KOPT-K1 (cell line): ENCODE results near the gene MKNK1.

ENCODE experiments used
- H3K27ac ChIP-seq: fragments of 200-600 bp; sonication (generic); 2 replicates; pipeline ENCODE4 v1.5.1; 2016; ENCODE audit warnings: antibody characterized with exemption, mild to moderate bottlenecking, low read depth, low read length; ENCODE audit not compliant: poor library complexity, severe bottlenecking
- H3K36me3 ChIP-seq: fragments of 200-600 bp; sonication (generic); 2 replicates; pipeline ENCODE4 v1.5.1; 2017; ENCODE audit warnings: antibody characterized with exemption, mild to moderate bottlenecking, low read length, moderate library complexity; ENCODE audit not compliant: insufficient read depth
- H3K9me3 ChIP-seq: fragments of 200-600 bp; sonication (generic); 2 replicates; pipeline ENCODE4 v1.5.1; 2017; ENCODE audit warnings: antibody characterized with exemption, low read length, mild to moderate bottlenecking; ENCODE audit not compliant: insufficient read depth, poor library complexity, severe bottlenecking

Gene MKNK1

DNA sequence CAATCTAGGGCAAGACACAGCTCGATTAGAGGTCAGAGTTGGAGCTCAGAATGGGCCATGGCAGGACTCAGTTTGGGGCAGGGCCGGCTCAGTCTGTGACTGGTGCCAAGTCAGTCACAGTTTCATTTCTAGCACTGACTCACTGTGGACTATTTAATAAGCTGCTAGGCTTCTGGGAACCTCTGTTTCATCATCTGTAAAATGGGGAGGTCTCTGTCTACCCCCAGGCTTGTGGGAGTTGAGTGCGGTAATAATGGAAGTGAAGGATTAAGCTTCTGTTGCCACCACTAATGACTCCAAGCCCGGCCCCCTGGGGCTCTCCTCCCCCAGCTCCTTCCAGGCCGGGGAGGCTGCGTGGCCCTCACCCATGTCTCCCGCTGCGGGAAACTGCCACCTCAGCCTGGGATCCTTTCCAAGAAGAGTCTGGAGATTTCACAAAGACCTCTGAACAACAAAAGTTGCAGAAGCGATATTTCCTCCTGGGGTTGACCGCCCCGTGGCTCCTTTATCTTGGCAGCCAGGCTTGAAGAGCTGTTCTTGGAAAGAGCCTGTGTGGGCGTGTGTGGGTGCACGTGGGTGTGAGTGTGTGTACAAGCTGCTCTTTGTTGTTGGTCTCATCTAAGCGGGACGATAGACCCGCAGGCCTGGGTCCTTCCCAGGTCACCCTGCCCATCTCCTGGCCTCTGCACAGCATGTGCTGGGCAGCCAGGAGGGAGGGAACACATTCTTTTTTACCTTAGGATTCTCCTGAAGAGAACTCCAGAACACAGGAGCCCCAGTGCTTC lies 81.7 kb downstream of the MKNK1 start:
- H3K36me3 ChIP-seq = no peaks in the 10 kb centered on the region
- H3K9me3 ChIP-seq = no peaks in the 10 kb centered on the region
- H3K27ac ChIP-seq = no peak overlapping the region

DNA sequence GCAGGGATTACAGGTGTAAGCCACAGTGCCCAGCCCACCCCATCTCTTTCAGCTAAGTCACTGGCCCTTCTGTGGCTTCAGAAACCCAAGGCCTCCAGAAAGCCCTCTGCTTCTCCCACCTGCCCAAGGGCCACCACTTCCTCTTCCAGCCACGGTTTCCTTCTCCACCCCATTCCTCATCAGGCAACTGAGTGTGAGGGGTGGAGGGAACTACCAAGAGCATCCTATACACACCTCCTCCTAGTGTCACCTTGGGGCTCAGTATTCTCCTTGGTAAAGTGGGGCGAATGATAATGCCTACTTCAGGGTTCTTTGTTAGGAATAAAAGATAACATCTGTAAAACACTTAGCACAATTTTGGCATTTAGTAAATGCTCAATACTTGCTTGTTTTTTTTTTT lies 82.7 kb downstream of the MKNK1 start:
- no peaks in the 10 kb centered on the region for H3K36me3 ChIP-seq
- H3K27ac ChIP-seq = no peak overlapping the region
- H3K9me3 ChIP-seq = no peaks in the 10 kb centered on the region

DNA sequence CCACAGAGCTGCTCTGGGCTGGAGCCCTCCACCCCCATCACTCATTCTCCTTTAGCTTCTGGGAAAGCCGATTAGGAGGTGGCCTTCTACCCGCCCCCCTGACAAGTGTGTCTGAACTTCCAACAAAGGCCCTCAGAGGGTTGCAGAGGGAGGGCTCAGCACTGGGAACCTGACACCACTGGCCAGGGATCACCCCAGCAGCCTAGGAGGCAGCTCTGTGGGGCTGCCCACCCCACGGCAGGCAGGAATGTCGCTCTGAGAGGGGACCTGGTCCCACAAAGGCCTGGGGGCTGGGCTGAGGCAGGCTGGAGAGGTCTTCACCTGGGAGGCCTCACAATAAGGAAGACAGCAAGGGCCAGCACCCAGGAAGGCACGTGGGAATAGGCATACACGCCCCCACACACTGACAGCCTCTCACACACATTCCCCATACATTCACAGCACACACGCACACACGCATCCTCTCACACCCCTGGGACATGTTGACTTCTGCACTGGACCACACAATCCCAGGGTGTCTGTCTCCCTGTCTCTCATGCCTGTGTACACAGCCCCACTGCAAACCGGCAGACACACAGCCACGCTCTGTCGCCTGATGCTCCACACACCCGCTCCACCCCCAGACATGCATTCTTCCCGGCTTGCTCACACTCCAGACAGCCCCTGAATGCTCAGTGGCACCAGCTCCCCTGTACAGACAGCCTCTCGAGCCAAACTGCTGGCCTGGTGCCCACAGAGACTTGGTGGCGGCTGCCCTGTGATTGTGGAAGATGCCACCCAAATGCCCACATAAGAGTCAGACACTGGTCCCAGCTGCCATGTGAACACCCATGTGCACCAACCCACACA lies 83.8 kb downstream of the MKNK1 start:
- Histone ChIP-seq H3K27ac (no peak overlapping the region), H3K9me3 (no peaks in the 10 kb centered on the region), H3K36me3 (no peaks in the 10 kb centered on the region)

DNA sequence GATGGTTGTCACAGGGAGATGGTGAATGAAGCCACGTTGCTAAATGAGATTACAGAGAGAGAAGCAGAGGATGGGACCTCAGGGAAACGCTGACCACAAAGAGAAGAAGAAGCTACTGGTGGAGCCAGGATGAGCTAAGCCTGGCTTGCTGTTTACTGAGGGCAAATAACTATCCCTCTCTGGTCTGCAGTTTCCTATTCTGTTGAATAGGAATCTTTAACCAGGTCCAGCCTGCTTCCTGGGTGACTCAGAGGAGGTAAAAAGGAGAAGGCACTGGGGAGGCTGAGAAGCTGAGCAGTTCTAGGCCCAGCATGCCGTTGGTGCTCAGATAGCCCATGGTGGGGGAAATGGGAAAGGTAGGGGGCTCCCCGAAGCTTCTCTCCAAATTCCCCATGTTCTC lies 84.9 kb downstream of the MKNK1 start:
- Histone ChIP-seq H3K36me3 (no peaks in the 10 kb centered on the region), H3K9me3 (no peaks in the 10 kb centered on the region), H3K27ac (no peak overlapping the region)

DNA sequence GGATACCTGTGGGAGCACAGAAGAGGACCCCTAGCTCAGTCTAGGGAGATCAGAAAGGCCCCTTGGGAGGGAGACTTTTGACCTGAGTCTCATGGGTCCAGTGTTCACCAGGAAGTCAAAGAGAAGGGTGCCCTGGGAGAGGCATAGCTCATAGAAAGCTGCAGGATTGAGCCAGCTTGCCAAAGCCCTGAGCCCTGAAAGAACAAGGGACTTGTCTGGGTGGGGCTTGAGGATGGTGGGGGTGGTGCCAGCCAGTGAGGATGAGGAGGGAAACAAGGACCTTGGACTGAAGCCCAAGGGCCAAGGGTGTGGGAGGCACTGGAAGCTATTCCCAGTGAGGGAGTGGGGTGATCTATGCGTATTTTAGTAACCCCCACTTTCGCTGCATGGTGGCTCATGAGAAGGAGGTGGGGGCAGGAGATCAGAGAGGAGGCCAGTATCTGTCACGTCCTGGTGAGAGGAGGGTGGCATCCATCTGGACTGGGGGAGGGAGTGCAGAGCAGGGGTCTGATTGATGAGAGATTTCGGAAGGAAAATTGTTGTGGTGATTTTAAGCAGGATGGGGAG lies 86.1 kb downstream of the MKNK1 start:
- Histone ChIP-seq H3K9me3 (no peaks in the 10 kb centered on the region), H3K27ac (no peak overlapping the region), H3K36me3 (no peaks in the 10 kb centered on the region)

DNA sequence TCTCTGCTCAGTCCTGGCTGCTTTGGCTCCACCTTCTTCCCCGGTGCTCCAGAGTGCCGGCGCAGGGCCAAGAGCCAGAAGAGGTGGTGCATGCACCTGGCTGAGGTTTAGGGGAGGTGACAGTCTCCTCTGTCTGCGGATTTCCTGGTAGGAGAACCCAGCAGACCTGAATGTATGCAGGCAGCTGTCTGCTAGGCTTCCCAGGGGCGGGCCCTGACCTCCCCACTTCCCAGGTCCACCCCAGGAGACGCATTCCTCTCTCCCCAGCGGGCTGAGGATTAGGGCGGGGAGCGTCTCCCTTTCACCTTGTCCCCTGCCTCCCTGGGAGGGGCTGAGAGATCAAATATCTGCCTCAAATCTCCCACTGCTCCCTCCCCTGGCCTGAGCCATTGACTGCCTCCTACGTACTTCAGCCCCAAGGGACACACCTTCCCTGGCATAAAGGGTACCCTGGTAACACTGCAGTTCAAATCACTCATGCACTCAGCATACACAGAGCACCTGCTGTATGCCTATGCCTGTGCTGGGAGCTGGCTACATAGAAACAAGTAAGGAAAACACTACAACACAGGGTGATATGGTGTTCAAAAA lies 87.0 kb downstream of the MKNK1 start:
- H3K27ac ChIP-seq = no peak overlapping the region
- no peaks in the 10 kb centered on the region for H3K36me3 ChIP-seq

DNA sequence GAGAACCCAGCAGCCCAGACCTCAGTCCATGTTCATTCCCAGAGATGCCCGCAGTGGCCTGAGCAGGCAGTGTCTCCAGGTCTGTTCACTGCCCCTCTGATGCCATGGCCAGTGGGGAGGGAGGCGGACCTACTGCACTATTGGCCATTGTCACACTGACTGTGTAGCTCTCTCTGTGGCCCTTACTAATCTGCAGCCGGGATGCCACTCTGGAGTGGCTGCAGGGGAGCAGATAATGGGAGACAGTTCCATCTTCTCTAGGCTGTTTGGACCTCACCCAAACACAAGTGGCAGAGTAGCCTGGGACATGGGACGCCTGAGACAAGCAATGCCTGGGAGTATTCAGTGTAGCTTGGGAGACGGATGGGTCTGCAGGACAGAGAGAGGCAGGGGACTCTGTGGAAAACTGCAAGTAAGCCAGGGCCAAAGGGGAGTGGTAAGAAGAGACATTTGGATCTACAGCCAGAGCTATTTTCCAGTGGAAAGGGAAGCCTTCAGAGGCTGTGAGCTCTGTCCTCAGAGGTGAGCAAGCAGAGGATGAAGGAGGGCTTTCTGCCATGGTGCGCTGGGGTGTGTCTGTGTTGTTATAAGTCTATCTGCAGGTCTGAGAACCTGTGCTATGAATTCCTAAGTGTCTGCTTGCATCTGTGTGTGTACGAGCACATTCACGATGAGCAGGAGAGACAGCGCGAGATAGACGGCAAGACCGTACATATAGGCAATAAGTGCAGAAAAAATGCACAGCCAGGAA lies 87.7 kb downstream of the MKNK1 start:
- Histone ChIP-seq H3K27ac (no peak overlapping the region), H3K36me3 (no peaks in the 10 kb centered on the region), H3K9me3 (no peaks in the 10 kb centered on the region)

More for the DNA sequence above, 87.0 kb downstream of the MKNK1 start:
- no peaks in the 10 kb centered on the region for H3K9me3 ChIP-seq

DNA sequence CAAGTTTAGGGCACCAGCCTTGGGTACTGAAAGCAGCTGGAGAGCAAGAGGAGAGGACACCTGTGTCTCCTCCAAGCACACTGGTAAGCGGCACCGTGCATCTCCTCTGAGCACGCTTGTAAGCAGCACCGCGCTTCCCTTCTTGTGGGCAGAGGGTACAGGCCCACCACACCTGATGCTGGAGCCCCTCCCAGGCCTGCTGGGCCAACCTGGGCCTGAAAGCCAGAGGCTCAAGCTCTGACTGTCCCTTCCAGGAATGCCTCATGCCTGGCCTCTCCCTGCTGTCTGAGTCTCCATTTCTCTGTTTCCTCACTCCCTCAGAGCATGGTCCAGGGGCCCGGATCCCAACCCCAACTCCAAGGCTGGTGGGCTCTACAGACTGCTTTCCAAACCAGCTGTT lies 88.5 kb downstream of the MKNK1 start:
- no peak overlapping the region for H3K27ac ChIP-seq
- no peaks in the 10 kb centered on the region for H3K9me3 ChIP-seq
- no peaks in the 10 kb centered on the region for H3K36me3 ChIP-seq

DNA sequence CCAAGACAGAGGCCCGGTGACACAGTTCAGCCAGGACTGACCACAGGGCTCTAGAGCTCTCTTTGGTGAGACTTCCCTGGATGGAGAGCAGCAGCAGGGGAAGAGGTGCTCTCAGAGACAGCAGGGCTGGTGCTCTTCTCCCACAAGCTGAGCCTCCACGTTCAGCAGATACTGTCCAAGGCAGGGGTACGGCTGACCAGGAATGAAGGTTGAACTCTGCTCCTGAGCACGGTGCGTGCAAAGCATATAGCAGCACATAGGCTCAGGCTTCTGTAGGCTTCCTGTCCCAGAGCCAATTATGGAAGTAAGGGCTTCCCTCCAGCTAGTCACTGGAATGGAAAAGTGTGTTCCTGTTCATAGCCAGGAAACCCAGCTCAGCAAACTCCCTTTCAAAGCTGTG lies 90.5 kb downstream of the MKNK1 start:
- Histone ChIP-seq H3K36me3 (no peaks in the 10 kb centered on the region), H3K9me3 (no peaks in the 10 kb centered on the region), H3K27ac (no peak overlapping the region)

DNA sequence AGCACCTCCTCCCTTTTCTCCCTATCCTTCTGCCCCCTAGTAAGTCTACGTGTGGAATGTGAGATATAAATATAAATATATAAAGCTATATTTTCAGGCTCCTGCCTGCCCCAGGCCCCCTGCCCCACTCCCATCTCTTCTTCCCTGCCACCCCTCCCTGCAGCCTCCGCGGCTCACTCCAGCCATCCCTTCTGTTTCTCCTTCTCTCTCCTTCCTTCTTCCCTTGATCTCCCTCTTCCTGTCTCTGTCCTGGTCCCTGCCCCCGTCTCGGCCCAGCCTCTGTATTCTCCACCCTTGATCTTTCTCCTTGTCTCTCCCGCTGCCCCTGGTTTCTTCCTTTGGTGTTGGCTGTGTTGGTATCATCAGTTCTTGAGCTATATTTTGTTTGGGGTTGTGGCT lies 91.3 kb downstream of the MKNK1 start:
- no peaks in the 10 kb centered on the region for H3K36me3 ChIP-seq

DNA sequence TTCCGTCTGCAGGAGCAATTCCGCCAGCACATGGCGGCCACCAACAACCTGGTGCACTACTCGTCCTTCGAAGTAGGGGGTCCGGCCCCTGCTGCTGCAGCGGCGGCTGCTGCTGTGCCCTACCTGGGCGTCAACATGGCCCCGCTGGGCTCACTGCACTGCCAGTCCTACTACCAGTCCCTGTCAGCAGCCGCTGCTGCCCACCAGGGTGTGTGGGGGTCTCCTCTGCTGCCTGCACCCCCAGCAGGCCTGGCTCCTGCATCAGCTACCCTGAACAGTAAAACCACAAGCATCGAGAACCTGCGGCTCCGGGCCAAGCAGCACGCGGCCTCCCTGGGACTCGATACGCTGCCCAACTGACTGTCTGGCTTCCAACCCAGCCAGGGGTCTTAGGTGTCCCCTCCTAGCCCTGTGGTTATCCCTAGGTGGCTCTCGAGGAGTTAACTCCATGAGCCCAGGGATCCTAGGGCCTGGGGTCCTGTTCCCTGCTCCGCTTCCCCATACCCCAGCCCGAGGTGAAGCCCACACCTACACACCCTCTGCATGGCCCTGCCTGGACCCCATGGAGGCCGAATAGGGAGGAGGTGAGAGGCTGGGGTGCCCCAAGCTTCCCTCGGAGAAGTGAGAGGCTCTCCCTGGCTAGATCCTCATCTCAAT lies 91.8 kb downstream of the MKNK1 start:
- Histone ChIP-seq H3K36me3 (no peaks in the 10 kb centered on the region), H3K27ac (no peak overlapping the region), H3K9me3 (no peaks in the 10 kb centered on the region)

More for the DNA sequence above, 91.3 kb downstream of the MKNK1 start:
- no peak overlapping the region for H3K27ac ChIP-seq
- no peaks in the 10 kb centered on the region for H3K9me3 ChIP-seq

DNA sequence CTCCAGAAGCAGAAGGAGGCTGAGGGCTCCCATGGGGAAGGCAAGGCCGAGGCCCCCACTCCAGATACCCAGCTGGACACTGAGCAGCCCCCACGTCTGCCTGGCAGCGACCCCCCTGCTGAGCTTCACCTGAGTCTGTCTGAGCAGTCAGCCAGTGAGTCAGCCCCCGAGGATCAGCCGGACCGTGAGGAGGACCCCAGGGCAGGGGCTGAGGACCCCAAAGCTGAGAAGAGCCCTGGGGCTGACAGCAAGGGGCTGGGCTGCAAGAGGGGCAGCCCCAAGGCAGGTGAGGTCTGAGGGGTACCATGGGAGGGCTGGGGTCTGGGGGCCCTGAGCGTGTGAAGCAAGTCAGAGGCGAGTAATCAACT lies 93.1 kb downstream of the MKNK1 start:
- Histone ChIP-seq H3K27ac (no peak overlapping the region), H3K9me3 (no peaks in the 10 kb centered on the region), H3K36me3 (no peaks in the 10 kb centered on the region)

DNA sequence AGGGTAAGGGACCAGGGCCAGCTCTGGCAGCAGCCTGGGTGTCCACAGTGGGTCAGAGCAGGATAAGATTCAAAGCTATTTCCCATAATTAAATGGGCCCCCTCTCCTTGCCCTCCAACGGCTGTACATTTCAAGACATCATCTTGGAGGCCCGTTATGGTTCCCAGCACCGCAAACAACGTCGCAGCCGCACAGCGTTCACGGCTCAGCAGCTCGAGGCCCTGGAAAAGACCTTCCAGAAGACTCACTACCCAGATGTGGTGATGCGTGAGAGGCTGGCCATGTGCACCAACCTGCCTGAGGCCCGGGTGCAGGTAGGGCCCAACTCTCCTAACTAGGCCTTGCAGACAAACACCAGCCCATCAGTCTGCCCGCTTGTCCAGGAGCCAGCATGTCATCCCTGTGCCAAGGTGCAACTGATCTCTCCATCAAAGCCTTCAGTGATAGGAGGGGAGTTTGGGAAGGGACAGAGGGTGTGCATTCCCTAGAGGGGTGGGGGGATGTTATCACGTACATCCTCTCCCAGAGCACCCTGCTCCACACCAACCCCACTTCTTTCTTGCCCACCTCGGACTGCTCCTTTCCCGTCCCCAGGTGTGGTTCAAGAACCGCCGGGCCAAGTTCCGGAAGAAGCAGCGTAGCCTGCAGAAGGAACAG lies 93.6 kb downstream of the MKNK1 start:
- H3K36me3 ChIP-seq = no peaks in the 10 kb centered on the region
- no peak overlapping the region for H3K27ac ChIP-seq
- H3K9me3 ChIP-seq = no peaks in the 10 kb centered on the region

DNA sequence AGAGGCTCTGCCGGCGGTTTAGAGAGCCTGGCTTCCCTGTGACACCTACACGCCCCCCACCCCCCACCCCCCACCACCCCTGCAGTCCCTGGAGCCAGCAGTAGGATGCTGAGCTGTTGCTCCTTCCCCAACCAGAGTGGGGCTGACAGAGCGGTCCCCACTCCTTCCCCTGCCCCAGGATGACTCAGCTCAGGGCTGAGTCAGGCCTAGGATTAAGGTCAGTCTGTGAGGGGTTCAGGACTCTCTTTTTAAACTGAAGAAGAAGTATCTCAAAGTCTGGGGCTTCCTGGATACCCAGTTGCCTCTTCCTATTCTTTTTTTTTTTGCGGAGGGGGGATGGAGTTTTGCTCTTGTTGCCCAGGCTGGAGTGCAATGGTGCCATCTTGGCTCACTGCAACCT lies 95.3 kb downstream of the MKNK1 start:
- Histone ChIP-seq H3K27ac (no peak overlapping the region), H3K36me3 (no peaks in the 10 kb centered on the region), H3K9me3 (no peaks in the 10 kb centered on the region)
